Measurements from ENCODE around the gene CEP350.
"Not testable (repeated sequence)": the region's sequence is repeated elsewhere in the genome, so short reads cannot be mapped to it uniquely, and the experiment has no call there.

CEP350 gene

DNA sequence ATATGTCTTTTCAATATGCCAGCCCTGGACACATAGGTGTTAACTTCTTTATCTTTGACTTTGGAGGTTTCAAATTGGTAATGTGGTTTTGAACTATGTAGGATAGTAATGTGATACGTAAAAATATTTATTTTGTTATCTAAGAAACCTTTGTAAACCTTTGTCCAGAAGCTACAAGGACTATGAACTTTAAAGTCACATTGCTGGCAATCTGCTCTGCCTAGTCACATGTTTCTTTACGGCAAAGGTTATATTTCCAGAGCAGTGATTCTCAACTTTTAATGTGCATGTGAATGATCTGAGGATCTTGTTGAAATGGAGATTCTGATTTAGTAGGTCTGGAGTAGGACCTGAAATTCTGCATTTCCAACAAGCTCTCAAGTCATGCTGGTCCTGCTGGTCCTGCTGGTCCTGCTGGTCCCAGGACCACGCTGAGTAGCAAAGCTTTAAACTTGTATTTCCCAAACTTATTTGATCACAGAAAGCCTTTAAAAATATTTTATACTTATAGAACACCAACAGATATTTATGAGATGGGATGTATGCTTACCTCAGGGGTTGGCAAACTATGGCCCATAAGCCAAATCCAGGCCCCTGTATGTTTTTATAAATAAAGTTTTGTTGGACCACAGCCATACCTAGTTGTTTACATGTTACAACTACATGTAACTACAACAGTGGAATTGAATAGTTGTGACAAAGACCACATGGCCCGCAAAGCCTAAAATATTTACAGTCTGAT, 142.1 kb downstream of the CEP350 start:
- Mint-ChIP-seq H3K4me1 (no peaks in the 10 kb centered on the region), H3K9me3 (no peaks in the 10 kb centered on the region), H3K4me3 (no peak overlapping the region), H3K27ac (no peak overlapping the region), H3K27me3 (no peaks in the 10 kb centered on the region), H3K36me3 (peaks cover 24% of the 10 kb centered on the region)

DNA sequence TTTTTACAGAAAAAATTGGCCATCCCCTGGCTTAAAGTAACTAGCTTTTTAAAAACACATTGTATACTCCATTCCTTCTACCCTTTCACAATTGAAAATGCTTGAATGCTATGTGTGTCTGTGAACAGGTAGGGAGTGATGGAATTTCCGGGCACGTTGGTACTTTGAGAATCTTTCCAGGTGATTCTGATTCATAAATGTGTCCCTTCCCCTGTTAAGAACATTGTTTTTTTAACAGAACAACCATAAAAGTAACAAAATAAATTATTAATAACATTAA, 142.7 kb downstream of the CEP350 start:
- Mint-ChIP-seq H3K4me3 (no peak overlapping the region), H3K4me1 (no peaks in the 10 kb centered on the region), H3K27me3 (no peaks in the 10 kb centered on the region), H3K27ac (no peak overlapping the region), H3K36me3 (peaks cover 24% of the 10 kb centered on the region), H3K9me3 (no peaks in the 10 kb centered on the region)

GRCh38 chr1:180101411-180101810, 146.8 kb downstream of the CEP350 start:
- Mint-ChIP-seq H3K27ac (no peak overlapping the region), H3K27me3 (no peaks in the 10 kb centered on the region), H3K36me3 (peaks cover 15% of the 10 kb centered on the region), H3K9me3 (no peaks in the 10 kb centered on the region), H3K4me1 (no peaks in the 10 kb centered on the region), H3K4me3 (no peak overlapping the region)

GRCh38 chr1:180103819-180104218, 149.2 kb downstream of the CEP350 start:
- Mint-ChIP-seq H3K9me3 (no peaks in the 10 kb centered on the region), H3K27ac (no peak overlapping the region), H3K4me1 (no peaks in the 10 kb centered on the region), H3K4me3 (no peak overlapping the region), H3K27me3 (no peaks in the 10 kb centered on the region), H3K36me3 (peaks cover 21% of the 10 kb centered on the region)

GRCh38 chr1:180112091-180112490, 157.5 kb downstream of the CEP350 start:
- no peaks in the 10 kb centered on the region for H3K4me1 Mint-ChIP-seq
- no peaks in the 10 kb centered on the region for H3K27me3 Mint-ChIP-seq
- peaks cover 23% of the 10 kb centered on the region for H3K36me3 Mint-ChIP-seq
- H3K27ac Mint-ChIP-seq, result no peak overlapping the region
- H3K9me3 Mint-ChIP-seq, result no peaks in the 10 kb centered on the region
- no peak overlapping the region for H3K4me3 Mint-ChIP-seq

DNA sequence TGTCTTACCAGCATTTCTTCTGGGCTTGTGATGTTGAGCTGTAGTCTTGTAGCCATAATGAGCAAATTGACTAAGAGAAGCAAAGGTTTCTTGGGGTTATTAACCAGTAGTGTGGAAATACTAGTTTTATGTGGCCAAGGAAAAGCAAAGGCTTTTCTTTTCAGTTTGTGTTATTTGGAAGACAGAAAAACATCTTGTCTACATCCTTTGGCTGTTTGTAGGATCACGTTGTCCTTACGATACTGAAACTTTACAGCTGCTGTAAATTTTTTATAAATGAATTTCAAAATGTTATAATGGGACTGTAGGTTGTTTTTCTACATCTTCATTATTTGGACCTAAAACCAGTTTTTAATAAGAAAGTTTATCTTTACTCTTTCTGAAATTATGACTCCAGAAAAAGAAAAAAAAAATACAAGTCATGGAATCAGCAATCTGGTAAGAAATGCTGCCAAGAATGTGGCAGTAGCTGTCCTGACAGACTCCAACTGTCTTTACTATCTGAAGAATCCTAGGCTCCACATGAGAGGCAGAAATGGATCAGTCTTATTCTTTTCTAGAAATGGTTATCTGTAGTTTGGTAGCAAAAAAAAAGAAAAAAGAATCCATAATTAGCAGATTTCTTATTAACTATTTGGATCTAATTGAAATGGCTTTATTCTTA, 158.5 kb downstream of the CEP350 start:
- no peaks in the 10 kb centered on the region for H3K4me1 Mint-ChIP-seq
- no peak overlapping the region for H3K27ac Mint-ChIP-seq
- no peak overlapping the region for H3K4me3 Mint-ChIP-seq
- no peaks in the 10 kb centered on the region for H3K9me3 Mint-ChIP-seq
- no peaks in the 10 kb centered on the region for H3K27me3 Mint-ChIP-seq
- H3K36me3 Mint-ChIP-seq, result peaks cover 20% of the 10 kb centered on the region

DNA sequence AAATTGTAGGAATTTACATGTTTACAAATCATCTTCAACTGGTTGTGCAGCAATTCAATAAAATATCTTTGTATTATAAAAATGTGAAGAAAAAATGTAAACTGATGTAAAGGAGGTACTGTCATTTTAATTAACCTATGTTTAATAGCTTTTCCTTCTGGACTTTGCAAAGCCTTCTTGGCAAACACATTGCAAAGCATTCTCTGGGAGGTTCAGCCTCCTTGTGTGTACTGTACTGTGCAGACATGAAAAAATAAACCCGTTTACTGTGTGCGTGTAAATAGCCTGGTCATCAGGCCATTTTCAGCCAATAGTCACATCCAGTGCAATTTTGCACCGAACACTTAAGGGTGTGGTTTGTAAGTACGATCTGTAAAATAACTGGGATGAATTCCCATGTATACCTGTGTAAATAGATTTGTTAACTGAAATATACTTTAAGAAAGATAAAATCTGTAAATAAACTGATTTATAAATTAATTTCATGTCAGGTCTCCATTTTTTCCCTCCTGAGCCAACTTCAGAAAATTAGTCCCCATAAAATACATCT, 159.9 kb downstream of the CEP350 start:
- Mint-ChIP-seq H3K4me3 (no peak overlapping the region), H3K4me1 (no peaks in the 10 kb centered on the region), H3K9me3 (no peaks in the 10 kb centered on the region), H3K27ac (peak overlapping the region; percentile 63), H3K36me3 (peaks cover 20% of the 10 kb centered on the region), H3K27me3 (no peaks in the 10 kb centered on the region)

DNA sequence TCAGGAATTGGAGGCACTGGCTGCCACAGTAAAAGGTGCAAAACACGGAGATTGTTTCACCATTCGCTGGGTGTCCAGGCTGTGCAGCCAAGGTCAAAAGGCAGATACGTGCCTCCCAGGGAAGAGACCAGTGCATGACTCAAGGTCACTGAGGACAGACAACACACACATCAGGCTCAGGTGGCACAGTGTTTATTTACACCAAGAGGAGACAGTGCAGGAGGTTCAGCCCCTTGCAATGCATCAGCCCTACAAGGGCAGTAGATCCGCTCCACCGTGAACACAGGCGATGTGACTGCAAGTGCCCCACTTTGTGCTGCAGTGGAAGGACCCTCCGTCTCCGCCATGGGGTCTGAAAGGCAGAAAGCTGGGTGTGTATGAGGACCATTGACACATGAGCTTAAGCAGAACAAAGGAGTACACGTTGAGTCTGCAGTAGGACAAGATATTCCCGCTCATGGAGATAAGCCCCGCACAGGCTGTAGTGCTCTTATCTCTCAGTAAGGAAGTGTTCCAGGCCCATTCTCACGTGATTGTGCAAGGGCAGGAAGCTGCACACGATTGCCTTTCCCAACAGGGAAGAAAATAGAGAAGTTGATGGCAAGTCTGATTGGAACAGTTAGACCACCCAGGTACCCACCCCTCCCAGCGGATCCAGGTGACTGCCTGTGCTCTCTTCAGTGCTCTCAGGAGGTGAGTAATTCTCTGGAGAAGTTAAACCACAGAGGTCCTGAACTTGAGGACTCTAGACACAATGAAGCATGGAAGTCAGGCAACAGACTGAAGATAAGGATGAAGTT, 162.6 kb downstream of the CEP350 start:
- no peaks in the 10 kb centered on the region for H3K4me1 Mint-ChIP-seq
- H3K27ac Mint-ChIP-seq, result no peak overlapping the region
- H3K27me3 Mint-ChIP-seq, result no peaks in the 10 kb centered on the region
- H3K9me3 Mint-ChIP-seq, result no peaks in the 10 kb centered on the region
- no peak overlapping the region for H3K4me3 Mint-ChIP-seq
- peaks cover 12% of the 10 kb centered on the region for H3K36me3 Mint-ChIP-seq

- Mint-ChIP-seq H3K4me1 (no peaks in the 10 kb centered on the region), H3K9me3 (no peaks in the 10 kb centered on the region), H3K4me3 (no peak overlapping the region), H3K27ac (no peak overlapping the region), H3K36me3 (peaks cover 9% of the 10 kb centered on the region), H3K27me3 (no peaks in the 10 kb centered on the region)
Observed at GRCh38 chr1:180117764-180118116, 163.1 kb downstream of the CEP350 start.

GRCh38 chr1:180119837-180120236, 165.2 kb downstream of the CEP350 start:
- H3K36me3 Mint-ChIP-seq, result peaks cover 7% of the 10 kb centered on the region
- no peak overlapping the region for H3K27ac Mint-ChIP-seq
- H3K27me3 Mint-ChIP-seq, result no peaks in the 10 kb centered on the region
- H3K4me1 Mint-ChIP-seq, result no peaks in the 10 kb centered on the region
- H3K9me3 Mint-ChIP-seq, result no peaks in the 10 kb centered on the region
- H3K4me3 Mint-ChIP-seq, result no peak overlapping the region

DNA sequence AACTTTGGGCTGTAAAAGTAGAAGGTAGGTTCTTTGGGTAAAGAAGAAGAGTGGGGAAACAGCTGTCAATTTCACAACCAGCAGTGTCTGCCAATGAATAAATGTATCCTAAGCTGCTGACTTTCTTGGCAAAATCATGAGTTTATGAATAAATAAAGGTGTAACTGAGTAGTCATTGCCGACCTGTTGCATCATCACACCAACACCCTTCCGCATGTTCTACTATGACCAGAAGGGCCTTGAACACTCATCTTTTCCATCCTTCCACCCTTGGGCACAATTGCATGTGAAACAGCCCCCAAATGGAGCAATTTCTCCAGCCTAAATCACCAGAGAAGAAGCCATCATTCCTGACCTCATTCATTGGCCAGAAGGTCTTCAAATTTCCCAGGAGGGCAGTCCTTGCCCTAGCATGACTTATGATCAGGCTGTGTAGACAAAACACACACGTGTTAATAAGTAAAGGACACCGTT, 168.9 kb downstream of the CEP350 start:
- Mint-ChIP-seq H3K27ac (no peak overlapping the region), H3K27me3 (no peaks in the 10 kb centered on the region), H3K9me3 (no peaks in the 10 kb centered on the region), H3K36me3 (no peaks in the 10 kb centered on the region), H3K4me1 (peaks cover 9% of the 10 kb centered on the region), H3K4me3 (no peak overlapping the region)

DNA sequence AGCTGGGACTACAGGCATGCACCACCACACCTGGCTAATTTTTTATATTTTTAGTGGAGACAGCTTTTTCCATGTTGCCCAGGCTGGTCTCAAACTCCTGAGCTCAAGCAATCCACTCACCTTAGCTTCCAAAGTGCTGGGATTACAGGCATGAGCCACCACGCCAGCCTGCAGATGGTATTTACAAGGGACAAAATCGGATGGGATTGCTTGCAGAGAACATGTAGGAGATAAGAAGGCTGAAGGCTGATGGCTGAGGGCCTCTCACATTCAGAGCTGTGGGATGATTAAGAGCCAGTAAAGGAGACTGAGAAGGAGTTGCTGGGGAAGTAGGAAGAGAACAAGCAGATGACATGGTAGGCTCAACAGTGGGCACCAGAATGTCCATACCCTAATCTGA, 176.0 kb downstream of the CEP350 start:
- Mint-ChIP-seq H3K27me3 (peaks cover 8% of the 10 kb centered on the region), H3K4me3 (no peak overlapping the region), H3K4me1 (peaks cover 9% of the 10 kb centered on the region), H3K27ac (no peak overlapping the region), H3K36me3 (no peaks in the 10 kb centered on the region), H3K9me3 (no peaks in the 10 kb centered on the region)

DNA sequence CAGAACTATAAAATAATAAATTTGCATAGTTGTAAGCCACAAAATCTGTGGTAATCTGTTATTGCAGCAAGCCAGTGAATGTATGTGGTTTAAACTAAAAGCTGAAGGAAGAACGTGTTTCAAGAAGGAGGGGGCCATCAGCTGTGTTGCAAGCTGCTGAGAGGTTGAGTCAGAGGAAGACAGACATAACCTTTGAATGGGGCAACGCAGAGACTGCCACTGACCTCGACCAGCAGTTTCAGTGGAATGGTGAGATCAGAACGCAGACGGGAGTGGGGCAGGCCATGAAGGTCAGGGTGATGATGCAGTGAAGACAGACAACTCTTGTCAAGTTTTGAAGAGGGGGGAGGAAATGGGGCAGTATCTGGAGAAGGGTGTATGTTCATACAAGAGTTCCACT, 176.9 kb downstream of the CEP350 start:
- Mint-ChIP-seq H3K36me3 (peaks cover under 1% of the 10 kb centered on the region), H3K4me1 (peaks cover 5% of the 10 kb centered on the region), H3K27me3 (peaks cover 13% of the 10 kb centered on the region), H3K9me3 (peaks cover under 1% of the 10 kb centered on the region), H3K4me3 (no peak overlapping the region), H3K27ac (no peak overlapping the region)

DNA sequence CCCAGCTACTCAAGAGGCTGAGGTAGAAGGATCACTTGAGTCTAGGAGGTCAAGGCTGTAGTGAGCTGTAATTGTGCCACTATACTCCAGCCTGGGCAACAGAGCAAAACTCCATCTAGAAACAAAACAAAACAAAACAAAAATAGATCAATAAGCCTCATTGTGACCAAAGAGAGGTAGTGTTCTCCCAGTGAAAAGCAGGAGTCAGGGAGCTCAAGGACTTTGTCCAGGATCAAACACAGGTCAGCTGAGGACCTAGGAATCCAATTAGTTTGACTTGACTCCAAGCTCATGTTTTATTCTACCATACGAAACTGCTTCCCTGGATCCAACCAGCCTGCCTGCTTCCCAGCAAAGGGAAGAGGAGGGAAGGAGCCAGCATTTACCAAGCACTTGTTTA, 178.6 kb downstream of the CEP350 start:
- Mint-ChIP-seq H3K27me3 (peaks cover 17% of the 10 kb centered on the region), H3K9me3 (peaks cover 8% of the 10 kb centered on the region), H3K4me3 (no peak overlapping the region), H3K4me1 (no peaks in the 10 kb centered on the region), H3K27ac (no peak overlapping the region), H3K36me3 (peaks cover 2% of the 10 kb centered on the region)

DNA sequence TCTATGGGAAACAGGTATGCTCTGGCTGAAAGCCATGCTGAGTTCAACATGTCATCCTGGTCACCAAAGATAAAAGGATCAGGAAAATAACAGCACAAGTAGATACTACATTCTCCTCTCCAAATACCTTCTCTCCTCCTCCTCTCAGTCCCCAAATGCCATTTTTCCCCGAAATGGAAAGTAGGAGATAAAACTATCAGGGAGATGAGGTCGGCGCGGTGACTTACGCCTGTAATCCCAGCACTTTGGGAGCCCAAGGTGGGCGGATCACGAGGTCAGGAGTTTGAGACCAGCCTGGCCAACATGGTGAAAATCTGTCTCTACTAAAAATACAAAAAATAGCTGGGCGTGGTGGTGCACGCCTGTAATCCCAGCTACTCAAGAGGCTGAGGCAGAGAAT, 179.1 kb downstream of the CEP350 start:
- H3K27ac Mint-ChIP-seq, H3K9me3 Mint-ChIP-seq: not testable (repeated sequence)
- H3K27me3 Mint-ChIP-seq, result peaks cover 17% of the 10 kb centered on the region

DNA sequence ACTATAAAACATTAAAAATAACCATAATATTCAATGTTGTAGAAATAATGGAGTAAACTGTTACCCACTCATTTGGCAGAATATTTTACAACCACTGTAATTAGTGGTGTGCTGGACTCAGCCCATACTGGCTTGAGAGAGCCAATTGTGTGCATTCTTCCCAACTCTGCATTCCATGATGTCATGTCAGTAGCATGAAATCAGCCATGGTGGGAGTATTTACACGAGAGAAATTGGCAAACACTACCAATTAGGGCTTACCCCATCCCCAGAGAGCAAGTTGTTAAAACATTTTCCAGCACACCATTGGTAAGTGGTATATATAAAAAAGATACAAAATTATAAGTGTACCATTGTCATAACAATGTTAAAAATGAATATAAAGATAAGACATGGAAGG, 180.9 kb downstream of the CEP350 start:
- no peaks in the 10 kb centered on the region for H3K4me1 Mint-ChIP-seq
- peaks cover 2% of the 10 kb centered on the region for H3K36me3 Mint-ChIP-seq
- peaks cover 8% of the 10 kb centered on the region for H3K9me3 Mint-ChIP-seq
- no peak overlapping the region for H3K4me3 Mint-ChIP-seq
- no peak overlapping the region for H3K27ac Mint-ChIP-seq
- H3K27me3 Mint-ChIP-seq, result peaks cover 17% of the 10 kb centered on the region

More for the DNA sequence above, 179.1 kb downstream of the CEP350 start:
- H3K36me3 Mint-ChIP-seq, H3K4me1 Mint-ChIP-seq, H3K4me3 Mint-ChIP-seq: not testable (repeated sequence)
